Measurements from ENCODE around the gene CTRL.
A peak's percentile ranks its signal among the peaks of the same experiment; 100 is the strongest.

CTRL gene

DNA sequence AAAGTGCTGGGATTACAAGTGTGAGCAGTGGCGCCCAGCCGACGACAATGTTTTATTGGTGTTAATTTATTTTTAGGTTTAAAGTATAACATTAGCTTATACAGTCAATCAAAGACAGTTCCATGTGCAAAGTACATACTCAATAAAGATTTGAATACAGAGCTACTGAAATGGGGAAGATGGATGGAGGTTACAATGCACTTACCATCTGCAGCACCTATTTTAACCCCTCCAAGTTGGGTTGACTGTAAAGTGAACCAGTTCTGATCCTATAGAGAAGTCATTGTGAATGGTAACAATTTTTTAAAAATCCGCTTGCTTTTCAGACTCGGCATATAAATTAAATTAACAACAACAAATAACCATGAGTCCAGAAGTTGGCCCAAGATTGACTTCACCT lies 39.3 kb downstream of the CTRL start:
- DNase-seq (ENCODE audit: low read depth in 3 of 3) = no peak

DNA sequence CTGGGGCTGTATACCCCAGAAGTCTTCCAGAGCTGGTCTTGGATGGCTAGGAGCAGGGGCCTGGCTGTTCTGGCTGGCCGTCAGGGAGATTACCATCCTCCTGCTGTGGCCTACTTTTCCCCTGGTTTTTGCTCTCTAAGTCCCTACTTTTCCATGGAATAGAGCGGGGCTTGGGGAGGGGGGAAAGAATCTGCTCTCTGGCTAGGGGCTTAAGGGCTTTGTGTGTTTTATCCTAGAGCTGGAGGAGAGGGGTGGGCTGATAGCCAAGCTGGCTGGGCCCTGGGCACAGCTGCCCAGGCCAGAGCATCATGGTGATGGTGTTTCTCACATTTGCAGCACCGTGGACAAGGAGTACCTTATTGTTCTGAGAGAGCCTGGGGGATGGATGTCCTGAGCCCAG lies 43.3 kb downstream of the CTRL start:
- DNase-seq (ENCODE audit: low read depth in 3 of 3) = no peak

DNA sequence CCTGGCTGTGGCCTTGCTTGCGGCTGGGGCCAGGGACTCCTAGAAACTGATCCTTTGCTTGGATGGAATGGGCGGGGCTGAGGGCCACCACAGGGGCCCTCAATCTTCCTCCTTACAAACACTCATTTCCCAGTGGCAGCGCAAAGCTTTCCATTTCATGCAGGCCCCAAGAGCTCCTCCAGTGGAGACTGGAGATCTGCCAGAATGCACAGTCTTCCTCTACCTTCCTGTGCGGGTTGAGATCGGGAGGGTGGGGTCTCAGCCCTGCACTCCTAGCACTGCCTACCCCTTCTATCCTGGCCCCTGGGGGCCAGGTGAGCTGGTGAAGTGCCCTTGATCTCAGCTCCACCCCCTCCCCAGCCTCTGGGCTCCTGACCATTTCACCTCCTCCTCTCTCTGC lies 45.3 kb downstream of the CTRL start:
- no peak for DNase-seq (ENCODE audit: low read depth in 3 of 3)

DNA sequence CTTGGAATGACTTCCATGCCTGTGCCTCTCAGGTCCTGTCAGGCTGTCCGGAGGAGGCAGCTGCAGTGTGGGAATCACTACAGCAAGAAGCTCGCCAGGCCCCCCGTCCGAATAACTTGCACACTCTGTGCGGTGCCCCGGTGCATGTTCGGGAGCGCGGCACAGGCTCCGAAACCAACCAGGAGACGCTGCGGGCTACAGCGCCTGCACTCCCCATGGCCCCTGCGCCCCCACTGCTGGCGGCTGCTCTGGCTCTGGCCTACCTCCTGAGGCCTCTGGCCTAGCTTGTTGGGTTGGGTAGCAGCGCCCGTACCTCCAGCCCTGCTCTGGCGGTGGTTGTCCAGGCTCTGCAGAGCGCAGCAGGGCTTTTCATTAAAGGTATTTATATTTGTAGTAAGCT lies 45.7 kb downstream of the CTRL start:
- DNase-seq (ENCODE audit: low read depth in 3 of 3) = no peak

DNA sequence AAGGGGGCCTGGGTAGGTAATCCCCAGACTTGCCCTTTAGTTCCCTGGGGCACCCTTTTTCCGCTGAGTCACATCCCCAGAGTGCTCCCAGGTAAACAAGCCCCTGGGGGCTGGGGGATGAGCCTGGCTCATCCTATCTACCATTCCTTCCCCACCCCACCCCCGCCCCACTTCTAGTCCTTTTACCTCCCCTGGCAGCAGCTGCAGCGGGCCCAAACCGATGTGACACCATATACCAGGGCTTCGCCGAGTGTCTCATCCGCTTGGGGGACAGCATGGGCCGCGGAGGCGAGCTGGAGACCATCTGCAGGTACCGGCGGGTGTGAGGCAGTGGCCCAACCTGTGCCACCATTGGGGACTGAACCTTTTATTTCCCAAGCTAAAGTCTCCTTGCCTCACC lies 46.1 kb downstream of the CTRL start:
- DNase-seq (ENCODE audit: low read depth in 3 of 3) = no peak

DNA sequence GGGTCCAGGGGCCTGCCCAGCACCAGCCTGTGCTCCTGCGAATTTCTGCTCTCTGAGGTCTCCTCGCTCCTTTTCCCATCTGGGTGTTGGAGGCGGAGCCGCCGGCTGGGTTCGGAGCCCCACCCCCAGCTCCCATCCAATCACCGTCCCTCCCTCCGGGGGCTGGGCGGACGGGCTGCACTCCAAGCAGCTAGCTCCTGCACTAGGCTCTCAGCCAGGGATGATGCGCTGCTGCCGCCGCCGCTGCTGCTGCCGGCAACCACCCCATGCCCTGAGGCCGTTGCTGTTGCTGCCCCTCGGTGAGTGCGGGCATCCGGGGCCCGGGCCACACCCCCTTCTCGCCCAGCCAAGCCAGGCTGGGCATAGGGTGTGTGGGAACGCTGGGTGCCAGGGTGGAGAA lies 47.0 kb downstream of the CTRL start, which contains the start of gene NRN1L:
Gene NRN1L (plus strand): TSS at position 202 of the 400 bp plus-strand sequence. CDS start 19 bp downstream, at position 221.
- DNase-seq (ENCODE audit: low read depth in 3 of 3) = no peak

DNA sequence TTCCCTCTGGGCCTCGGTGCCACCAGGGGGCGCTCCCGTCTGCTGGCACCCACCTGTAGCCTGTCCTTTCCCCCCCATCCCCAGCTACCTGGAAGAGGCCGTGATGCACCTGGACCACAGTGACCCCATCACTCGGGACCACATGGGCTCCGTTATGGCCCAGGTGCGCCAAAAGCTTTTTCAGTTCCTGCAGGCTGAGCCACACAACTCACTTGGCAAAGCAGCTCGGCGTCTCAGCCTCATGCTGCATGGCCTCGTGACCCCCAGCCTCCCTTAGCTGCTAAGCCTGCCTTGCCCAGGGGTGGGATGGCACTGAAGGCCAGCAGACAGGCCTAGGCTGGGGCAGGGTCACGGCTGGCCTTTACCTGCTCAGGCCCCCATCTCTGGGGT lies 47.8 kb downstream of the CTRL start:
- peak; percentile 41 to 72 (median 56) for DNase-seq (ENCODE audit: low read depth in 3 of 3)

DNA sequence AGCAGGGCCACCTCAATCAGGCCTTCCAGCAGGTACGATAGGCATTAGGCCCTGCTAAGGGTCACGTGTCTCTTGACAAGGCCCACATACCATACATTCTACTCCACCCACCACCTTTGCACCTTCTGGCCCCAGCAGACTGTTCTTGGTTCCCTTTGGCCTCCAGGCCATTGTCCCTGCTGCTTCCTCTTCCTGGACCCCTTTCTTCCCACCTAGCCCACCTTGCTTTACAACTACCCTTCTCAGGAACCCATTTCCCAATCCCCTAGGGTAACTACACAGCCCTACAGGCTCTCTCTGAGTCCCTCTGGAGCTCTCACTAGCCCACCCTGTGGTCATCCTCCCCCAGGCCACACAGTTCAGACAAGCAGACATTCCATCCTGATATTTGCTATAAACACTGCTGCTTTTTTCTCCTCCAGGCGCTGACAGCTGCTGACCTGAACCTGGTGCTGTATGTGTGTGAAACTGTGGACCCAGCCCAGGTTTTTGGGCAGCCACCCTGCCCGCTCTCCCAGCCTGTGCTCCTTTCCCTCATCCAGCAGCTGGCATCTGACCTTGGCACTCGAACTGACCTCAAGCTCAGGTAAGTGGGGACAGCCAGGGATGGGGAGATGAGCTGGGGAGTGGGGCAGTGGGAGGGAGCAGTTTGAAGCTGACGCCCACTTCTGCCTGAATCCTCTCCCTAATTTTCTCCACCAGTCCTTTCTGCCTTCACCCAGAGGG lies 48.4 kb downstream of the CTRL start:
- no peak for DNase-seq (ENCODE audit: low read depth in 3 of 3)

DNA sequence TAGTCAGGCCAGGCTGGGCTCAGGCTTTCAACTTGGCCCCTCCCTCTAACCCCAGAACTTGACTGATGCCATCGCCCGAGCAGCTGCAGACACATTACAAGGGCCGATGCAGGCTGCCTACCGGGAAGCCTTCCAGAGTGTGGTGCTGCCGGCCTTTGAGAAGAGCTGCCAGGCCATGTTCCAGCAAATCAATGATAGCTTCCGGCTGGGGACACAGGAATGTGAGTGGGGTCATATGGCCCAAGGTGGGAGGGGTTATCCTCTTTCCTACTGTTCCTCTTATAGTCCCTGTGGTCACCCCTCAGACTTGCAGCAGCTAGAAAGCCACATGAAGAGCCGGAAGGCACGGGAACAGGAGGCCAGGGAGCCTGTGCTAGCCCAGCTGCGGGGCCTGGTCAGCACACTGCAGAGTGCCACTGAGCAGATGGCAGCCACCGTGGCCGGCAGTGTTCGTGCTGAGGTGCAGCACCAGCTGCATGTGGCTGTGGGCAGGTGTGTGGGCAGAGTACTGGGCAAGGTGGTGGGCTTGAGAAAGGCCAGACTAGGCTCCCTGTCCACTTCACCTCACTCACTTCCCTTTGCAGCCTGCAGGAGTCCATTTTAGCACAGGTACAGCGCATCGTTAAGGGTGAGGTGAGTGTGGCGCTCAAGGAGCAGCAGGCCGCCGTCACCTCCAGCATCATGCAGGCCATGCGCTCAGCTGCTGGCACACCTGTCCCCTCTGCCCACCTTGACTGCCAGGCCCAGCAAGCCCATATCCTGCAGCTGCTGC lies 49.1 kb downstream of the CTRL start:
- no peak for DNase-seq (ENCODE audit: low read depth in 3 of 3)

DNA sequence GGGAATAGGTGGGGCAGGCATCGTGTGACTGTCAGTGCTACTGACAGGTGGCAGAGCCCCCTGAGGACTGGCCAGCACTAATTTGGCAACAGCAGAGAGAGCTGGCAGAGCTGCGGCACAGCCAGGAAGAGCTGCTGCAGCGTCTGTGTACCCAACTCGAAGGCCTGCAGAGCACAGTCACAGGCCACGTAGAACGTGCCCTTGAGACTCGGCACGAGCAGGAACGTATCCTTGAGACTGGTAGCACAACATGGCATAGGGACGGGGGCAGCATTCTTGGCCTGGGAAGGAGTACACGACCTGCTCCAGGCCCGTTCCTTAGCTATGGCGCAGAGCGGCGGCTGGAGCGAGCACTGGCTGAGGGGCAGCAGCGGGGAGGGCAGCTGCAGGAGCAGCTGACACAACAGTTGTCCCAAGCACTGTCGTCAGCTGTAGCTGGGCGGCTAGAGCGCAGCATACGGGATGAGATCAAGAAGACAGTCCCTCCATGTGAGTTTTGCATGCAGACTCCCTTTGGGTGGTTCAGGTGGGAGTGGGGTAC lies 50.0 kb downstream of the CTRL start:
- no peak for DNase-seq (ENCODE audit: low read depth in 3 of 3)

DNA sequence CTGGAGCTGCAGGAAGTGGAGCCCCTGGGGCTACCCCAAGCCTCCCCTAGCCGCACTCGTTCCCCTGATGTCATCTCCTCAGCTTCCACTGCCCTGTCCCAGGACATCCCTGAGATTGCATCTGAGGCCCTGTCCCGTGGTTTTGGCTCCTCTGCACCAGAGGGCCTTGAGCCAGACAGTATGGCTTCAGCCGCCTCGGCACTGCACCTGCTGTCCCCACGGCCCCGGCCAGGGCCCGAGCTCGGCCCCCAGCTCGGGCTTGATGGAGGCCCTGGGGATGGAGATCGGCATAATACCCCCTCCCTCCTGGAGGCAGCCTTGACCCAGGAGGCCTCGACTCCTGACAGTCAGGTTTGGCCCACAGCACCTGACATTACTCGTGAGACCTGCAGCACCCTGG lies 51.1 kb downstream of the CTRL start:
- no peak for DNase-seq (ENCODE audit: low read depth in 3 of 3)

DNA sequence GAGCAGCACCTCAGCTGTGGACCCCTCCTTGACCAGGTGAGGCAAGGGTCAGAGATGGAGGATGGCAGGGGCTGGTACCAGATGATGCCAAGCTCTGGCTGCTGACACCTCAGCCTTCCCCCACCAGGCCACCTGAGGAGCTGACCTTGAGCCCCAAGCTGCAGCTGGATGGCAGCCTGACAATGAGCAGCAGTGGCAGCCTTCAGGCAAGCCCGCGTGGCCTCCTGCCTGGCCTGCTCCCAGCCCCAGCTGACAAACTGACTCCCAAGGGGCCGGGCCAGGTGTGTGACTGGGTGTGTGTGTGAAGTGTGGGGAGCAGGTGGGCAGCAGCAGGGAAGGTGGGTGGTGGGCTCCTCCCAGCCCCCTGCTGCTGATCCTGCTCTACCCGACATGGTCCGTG lies 51.7 kb downstream of the CTRL start:
- no peak for DNase-seq (ENCODE audit: low read depth in 3 of 3)
